HG03571 (cell line): ENCODE measurements around the gene YAF2.
A peak's percentile ranks its signal among the peaks of the same experiment; 100 is the strongest.

Experiments
- ATAC-seq: cut with Tn5 transposase; IDR thresholded peaks from one replicate; pipeline ENCODE4 v1.9.1; 2021; ENCODE audit not compliant: unreplicated experiment

Gene YAF2

GRCh38 chr12:42145552-42146215 lies 92.4 kb downstream of the YAF2 start:
- ATAC-seq = no peak

- ATAC-seq = no peak
Measured at GRCh38 chr12:42145197-42145549, 92.9 kb downstream of the YAF2 start.

DNA sequence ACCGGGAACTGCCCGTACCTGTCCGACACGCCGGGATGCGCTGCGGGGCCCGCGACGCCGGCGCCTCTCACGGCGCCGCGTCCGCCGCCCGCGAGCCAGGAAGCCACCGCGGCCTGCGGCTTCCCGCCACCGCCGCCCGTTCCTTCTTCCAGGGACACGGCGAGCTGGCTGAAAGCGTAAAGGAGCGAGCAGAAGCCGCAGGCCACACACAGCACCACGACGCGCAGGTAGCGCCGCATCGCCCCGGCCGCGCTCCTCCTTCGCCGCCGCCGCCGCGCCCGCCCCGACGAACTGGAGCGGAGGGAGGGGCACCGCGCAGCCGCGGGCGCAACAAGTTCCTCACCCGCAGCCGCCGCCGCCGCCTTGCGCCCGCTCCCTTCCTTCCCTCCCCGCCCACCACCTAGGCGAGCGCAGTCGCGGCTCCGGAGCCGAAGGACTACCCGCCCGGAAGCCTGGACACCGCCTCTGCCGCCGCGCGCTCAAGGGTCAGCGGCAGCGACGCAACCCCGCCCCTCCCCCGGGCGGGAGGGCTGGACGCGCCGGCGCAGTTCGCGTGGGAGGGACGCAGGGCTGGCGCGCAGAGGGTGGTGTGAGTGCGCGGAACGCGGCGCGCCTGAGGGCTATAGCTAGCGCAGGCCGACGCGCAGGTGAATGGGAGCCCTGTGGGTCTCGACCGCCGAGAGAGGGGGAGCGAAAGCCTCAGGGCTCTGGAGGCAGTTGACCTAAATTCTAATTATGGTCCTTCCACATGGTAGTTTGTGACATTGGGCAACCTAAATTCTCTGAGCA lies 93.4 kb downstream of the YAF2 start, which contains the start of gene GXYLT1:
TSS of gene GXYLT1 (minus strand) at position 467 of the 789 bp plus-strand sequence. CDS start at position 239, 228 bp downstream.
- ATAC-seq = peak; percentile 90

DNA sequence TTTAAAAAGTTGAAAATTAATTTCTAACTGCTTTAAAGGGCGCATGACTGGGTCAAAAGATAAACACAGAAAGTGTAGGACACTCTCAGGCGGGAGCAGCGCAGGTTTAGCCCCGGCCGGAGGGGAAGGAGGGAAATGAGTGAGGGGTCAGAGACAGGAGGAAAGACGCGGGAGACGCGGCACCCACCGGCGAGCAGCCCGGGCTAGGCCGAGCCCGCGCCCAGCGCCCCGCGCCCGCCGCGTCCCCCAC lies 94.0 kb downstream of the YAF2 start:
- ATAC-seq = no peak

- ATAC-seq = no peak
Measured at GRCh38 chr12:42143452-42144157, 94.4 kb downstream of the YAF2 start.

- ATAC-seq = no peak
Measured at GRCh38 chr12:42141981-42142606, 96.0 kb downstream of the YAF2 start.

GRCh38 chr12:42140901-42141300 lies 97.1 kb downstream of the YAF2 start:
- no peak for ATAC-seq

DNA sequence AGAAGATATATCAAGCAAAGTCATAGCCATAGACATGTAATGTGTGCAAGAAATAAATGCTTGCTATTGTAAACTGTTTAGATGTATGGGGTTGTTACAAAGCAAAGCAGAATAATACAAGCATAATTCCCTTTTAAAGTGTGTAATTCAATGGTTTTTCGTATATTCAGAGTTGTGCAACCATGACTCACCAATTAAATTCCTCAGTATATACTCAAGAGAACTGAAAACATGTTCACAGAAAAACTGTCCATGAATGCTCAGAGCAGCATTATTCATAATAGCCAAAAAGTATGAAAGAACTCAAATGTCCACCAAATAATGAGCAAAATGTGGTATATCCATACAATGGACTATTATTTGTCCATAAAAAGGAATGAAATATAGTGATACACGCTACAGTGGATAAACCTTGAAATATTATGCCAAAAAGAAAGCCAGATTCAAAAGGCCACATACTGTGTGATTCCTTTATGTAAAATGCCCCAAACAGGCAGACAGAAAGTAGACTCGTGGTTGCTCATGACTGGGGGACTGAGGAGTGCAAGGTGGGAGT lies 102.7 kb downstream of the YAF2 start:
- no peak for ATAC-seq

DNA sequence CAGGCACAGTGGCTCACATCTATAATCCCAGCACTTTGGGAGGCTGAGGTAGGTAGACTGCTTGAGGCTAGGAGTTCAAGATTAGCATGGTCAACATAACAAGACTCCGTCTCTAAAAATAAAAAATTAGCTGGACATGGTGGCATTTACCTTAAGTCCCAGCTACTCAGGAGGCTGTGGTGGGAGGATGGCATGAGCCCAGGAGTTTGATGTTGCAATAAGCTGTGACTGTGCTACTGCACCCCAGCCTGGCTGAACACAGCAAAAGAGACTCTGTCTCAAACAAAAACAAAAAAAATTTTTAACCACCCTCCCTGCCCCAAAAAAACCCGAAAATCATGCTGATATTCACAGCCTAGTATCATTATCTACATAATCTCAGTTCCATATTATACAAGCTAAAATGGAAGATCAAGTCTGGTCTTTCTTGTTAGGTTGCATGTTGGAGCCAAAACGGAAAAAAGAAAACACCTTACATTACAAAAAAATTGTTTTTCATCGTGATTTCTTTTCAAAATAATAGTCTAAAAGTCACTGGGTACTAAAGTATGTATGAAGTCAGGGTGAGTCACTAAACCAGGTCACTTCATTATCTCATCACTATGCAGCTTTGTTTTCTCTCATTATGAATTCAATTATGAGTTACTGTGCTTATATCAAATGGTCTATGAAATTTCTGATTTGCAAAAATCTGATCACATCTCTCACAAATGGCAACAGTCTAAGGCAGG lies 107.2 kb downstream of the YAF2 start:
- no peak for ATAC-seq

DNA sequence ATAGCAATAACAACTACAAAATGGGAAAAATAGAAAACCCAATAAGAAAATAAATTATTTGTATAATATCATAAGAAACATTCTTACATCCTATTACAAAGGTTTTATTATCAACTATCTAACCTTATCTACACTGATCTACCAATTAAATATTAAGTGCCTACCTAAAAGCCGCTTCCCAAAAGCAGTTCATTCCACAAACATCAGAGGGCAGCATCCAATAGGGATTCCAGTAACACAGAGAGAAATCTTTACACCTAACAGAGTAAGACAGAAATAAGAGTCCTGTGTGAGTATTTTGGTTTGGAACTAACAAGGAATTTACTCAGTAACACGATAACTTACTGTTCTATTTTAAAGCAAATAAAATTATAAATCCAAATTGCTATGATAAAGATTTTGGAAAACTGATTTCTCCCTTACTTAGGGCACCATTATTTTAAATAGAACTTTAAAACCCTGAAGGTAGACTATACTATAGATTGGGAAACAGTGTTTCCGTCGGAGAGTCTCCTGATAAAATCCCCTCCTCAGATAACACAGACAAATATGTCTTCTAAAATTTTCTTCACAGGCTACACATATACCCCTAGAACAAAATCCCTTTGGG lies 108.3 kb downstream of the YAF2 start:
- ATAC-seq = no peak

- no peak for ATAC-seq
Measured at GRCh38 chr12:42128888-42129287, 109.2 kb downstream of the YAF2 start.

- no peak for ATAC-seq
Measured at GRCh38 chr12:42128327-42128726, 109.7 kb downstream of the YAF2 start.

GRCh38 chr12:42126963-42127362 lies 111.1 kb downstream of the YAF2 start:
- ATAC-seq = no peak

DNA sequence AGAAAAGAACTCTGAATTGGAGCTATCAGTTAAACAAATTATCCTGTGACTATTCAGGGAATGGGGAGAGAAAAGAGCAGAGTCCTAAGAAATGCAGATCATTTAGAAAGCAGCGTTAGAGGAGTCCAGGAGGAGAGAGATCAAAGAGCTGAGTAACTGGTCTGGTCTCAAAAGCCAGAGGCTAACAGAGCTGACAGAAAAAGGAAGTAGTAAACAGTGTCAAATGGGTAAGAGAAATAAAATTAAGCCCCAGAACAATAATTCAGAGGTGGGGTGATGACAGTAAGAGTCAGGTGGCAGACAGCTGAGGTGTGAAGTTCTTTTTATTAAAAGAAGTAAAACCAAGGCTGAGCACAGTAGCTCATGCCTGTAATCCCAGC lies 112.7 kb downstream of the YAF2 start:
- no peak for ATAC-seq

DNA sequence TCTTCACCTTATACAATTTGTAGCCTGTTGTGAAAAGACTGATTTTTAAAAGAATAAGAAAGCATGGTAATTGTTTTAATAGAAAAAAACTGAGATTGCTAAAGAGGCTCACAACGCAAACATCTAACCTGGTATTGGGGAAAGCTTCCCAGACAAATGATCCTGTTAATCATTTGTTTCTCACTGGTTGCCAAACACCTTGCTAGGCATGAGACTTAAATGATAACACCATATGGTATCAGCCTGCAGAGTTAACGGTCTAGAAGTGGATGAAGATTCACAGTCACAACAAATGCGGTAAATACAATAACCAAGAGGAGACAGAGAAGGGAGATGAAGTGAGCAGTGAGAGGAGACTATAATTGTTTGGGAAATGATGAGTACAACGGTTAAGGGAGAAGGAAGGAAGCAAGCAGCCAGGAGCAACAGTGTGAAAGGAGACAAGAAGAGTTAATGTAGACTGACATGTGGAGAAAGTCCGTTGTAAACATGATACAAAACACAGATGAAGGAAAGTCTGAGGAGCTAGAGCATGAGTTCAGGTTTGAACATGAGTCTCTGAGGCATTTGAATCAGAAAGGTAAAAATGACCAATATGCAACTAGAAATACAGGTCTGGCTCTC lies 113.2 kb downstream of the YAF2 start:
- ATAC-seq = no peak

GRCh38 chr12:42119085-42119633 lies 118.9 kb downstream of the YAF2 start:
- ATAC-seq = no peak

DNA sequence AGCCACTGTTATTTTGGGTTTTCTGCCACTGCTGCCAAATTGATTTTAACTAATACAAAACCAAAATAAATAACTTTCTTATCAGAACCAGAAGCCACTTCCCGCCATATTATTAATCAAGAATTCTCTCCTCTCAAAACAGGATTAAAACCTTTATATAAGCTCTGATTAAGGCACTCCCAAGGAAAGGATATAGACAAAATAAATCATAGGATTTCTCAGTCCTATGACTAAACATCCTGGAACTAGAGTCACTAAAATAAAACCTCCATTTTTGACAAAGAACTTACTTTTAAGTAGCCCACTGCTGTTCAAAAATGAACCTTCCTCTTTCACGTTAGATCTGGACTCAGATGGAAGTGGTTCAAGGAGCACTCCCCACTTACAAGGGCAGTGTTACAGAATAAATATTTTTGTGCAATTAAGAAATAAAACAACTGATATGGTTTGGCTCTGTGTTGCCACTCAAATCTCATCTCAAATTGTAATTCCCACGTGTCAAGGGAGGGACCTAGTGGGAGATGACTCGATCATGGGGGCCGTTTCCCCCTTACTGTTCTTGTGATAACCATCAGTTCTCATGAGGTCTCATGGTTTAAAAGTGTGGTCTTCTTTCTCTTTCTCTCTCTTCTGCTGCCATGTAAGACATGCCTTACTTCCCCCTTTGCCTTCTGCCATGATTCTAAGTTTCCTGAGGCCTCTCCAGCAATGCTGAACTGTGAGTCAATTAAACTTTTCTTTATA lies 119.7 kb downstream of the YAF2 start:
- ATAC-seq = no peak

GRCh38 chr12:42109031-42109430 lies 129.0 kb downstream of the YAF2 start:
- ATAC-seq = no peak
